Tibial nerve (tissue), 4 donors: ENCODE data around the gene ST3GAL3. TPM values are rescaled to one million over a fixed set of nuclear protein-coding genes. Genes with fewer than 3 reads are reported as not detected.
"Not testable (repeated sequence)": the region's sequence is repeated elsewhere in the genome, so short reads cannot be mapped to it uniquely, and the experiment has no call there.

ENCODE experiments used
- DNase-seq, 2 donors: peaks; one replicate each; pipeline ENCODE4 v3.0.0-alpha.2; 2019; ENCODE audit warnings: low spot score in 2 of 2
- H3K27ac ChIP-seq, 4 donors: fragments of 200-600 bp; sonication (generic) in 3 of 4; one replicate each; pipeline ENCODE4 v1.5.1; 2017 to 2019; ENCODE audit warnings: mild to moderate bottlenecking in 1 of 4
- H3K27me3 ChIP-seq, 2 donors: fragments of 200-600 bp; sonication (generic) in 1 of 2; one replicate each; pipeline versions ENCODE4 v1.5.1 to v1.6.0; 2017 to 2019
- H3K36me3 ChIP-seq, 3 donors: fragments of 200-600 bp; sonication (generic); one replicate each; pipeline ENCODE4 v1.5.1; 2018 to 2019
- H3K4me1 ChIP-seq, 4 donors: fragments of 200-600 bp; sonication (generic) in 3 of 4; one replicate each; pipeline ENCODE4 v1.5.1; 2017 to 2019
- H3K4me3 ChIP-seq, 4 donors: fragments of 200-600 bp; sonication (generic) in 3 of 4; one replicate each; pipeline ENCODE4 v1.5.1; 2017 to 2019; ENCODE audit warnings: mild to moderate bottlenecking in 1 of 4, moderate library complexity in 1 of 4
- H3K9me3 ChIP-seq, 4 donors: fragments of 200-600 bp; sonication (generic) in 3 of 4; one replicate each; pipeline ENCODE4 v1.5.1; 2017 to 2019
- EP300 ChIP-seq, 2 donors: sonication (generic); formaldehyde crosslinking; IDR thresholded peaks; one replicate each; pipeline ENCODE4 v1.6.1; 2017; ENCODE audit warnings: antibody characterized with exemption in 2 of 2, mild to moderate bottlenecking in 1 of 2
- POLR2A ChIP-seq, 2 donors: fragments of 450-650 bp; IDR thresholded peaks; one replicate each; pipeline ENCODE4 v1.6.1; 2017; ENCODE audit warnings: antibody characterized with exemption in 2 of 2, mild to moderate bottlenecking in 2 of 2, moderate library complexity in 2 of 2
- WGBS, 2 donors: methylation state at CpG; one replicate each; pipeline ENCODE4 v1.1.5; 2018; 5-methylcytosine and 5-hydroxymethylcytosine counted together
- total RNA-seq, 4 donors: library from RNA; depleted of rRNA; stranded (reverse); fragments of >200 nt; gene quantifications; one replicate each; pipeline ENCODE4 v1.1.0, GENCODE V29; 2016
- TF ChIP-seq, protein P1 (sequence below), 5 experiments: fragments of 200-600 bp in 3 of 5; fragments of 450-650 bp in 2 of 5; sonication (generic) in 3 of 5; IDR thresholded peaks; one replicate each; pipeline ENCODE4 v1.5.1; 2016 to 2019; ENCODE audit warnings: antibody characterized with exemption in 5 of 5, mild to moderate bottlenecking in 3 of 5, moderate library complexity in 2 of 5

ST3GAL3 gene
- total RNA-seq, 4 donors from 2014 or later: 20.7 to 27.0 (median 24.1) TPM

DNA sequence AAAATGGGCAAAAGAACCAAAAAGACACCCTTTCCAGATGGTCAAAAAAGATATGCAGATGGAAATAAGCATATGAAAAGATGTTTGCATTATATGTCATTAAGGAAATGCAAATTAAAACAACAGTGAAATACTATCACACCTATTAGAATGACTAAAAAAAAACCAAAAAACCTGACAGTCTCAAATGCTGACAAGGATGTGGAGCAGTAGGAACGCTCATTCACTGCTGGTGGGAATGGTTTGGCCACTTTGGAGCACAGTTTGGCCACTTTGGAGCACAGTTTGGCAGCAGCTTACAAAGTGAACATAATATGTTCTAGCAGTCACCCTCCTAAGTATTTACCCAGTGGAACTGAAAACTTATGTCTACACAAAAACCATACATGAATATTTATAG, 121.2 kb downstream of the ST3GAL3 start:
- no peak for TF ChIP-seq POLR2A (IDR thresholded peaks at IDR 0.05)
- no peak for TF ChIP-seq EP300 (IDR thresholded peaks at IDR 0.05)
- Histone ChIP-seq H3K27ac (no peak overlapping the region), H3K4me1 (peaks cover 0 to 13% (median 0%) of the 10 kb centered on the region in 4 donors), H3K9me3 (no peaks in the 10 kb centered on the region), H3K36me3 (peaks cover 0 to 5% (median 0%) of the 10 kb centered on the region in 3 donors), H3K4me3 (no peak overlapping the region), H3K27me3 (no peaks in the 10 kb centered on the region)
- DNase-seq: no peak
- 96 to 98% methylated on average over 1 of the region's 1 CpG for WGBS, 2 donors

DNA sequence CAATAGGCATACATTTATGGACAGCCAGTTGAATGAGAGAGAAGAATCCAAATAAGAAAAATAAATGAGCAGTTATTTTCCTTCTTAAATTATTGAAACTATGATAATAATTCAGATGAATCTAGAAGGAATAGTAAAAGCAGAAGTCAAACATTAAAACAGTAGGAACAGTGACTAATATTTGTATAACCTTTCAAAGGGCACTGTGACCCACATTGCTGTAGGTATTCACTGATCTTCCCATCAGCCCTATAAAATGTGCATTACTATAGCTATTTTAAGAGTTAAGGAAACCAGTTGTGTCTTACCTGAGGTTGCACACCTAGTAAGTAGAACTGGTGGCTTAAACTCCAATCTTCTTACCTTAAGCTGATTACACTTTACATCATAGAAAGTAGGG, 123.5 kb downstream of the ST3GAL3 start:
- H3K4me3 ChIP-seq: no peak overlapping the region
- no peaks in the 10 kb centered on the region for H3K36me3 ChIP-seq
- no peak overlapping the region for H3K27ac ChIP-seq
- peaks cover 0 to 36% (median 17%) of the 10 kb centered on the region in 4 donors for H3K4me1 ChIP-seq
- no peaks in the 10 kb centered on the region for H3K9me3 ChIP-seq
- TF ChIP-seq POLR2A (IDR thresholded peaks at IDR 0.05) (no peak), EP300 (IDR thresholded peaks at IDR 0.05) (no peak)
- TF ChIP-seq, protein P1, sequence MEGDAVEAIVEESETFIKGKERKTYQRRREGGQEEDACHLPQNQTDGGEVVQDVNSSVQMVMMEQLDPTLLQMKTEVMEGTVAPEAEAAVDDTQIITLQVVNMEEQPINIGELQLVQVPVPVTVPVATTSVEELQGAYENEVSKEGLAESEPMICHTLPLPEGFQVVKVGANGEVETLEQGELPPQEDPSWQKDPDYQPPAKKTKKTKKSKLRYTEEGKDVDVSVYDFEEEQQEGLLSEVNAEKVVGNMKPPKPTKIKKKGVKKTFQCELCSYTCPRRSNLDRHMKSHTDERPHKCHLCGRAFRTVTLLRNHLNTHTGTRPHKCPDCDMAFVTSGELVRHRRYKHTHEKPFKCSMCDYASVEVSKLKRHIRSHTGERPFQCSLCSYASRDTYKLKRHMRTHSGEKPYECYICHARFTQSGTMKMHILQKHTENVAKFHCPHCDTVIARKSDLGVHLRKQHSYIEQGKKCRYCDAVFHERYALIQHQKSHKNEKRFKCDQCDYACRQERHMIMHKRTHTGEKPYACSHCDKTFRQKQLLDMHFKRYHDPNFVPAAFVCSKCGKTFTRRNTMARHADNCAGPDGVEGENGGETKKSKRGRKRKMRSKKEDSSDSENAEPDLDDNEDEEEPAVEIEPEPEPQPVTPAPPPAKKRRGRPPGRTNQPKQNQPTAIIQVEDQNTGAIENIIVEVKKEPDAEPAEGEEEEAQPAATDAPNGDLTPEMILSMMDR (IDR thresholded peaks at IDR 0.05): no peak
- no peak for DNase-seq
- H3K27me3 ChIP-seq: no peaks in the 10 kb centered on the region

DNA sequence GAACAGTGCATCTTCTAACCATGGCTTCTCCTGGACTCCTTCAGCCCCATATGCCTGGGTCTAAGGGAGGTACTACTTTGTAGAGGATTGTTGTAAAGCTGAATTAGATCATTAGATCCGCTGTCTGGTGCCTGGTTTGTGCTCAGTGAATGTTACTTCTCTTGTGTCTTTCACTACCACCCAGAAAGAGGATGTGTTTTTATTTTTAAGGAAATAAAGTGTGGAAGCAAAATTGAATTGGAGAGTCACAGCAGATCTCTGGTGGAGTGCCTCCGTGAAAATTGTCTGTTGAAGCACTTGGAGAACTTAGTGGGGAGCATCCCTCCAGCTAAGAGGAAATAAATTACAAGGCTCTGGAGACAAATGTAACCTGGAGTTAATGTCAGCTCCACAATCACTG, 124.5 kb downstream of the ST3GAL3 start:
- peaks cover 0 to 46% (median 26%) of the 10 kb centered on the region in 4 donors for H3K4me1 ChIP-seq
- H3K4me3 ChIP-seq: no peak overlapping the region
- H3K36me3 ChIP-seq: no peaks in the 10 kb centered on the region
- peak overlapping the region in 1 of 4 donors; percentile 18 for H3K27ac ChIP-seq
- no peaks in the 10 kb centered on the region for H3K9me3 ChIP-seq
- TF ChIP-seq, protein P1 (IDR thresholded peaks at IDR 0.05): no peak
- TF ChIP-seq POLR2A (IDR thresholded peaks at IDR 0.05) (no peak), EP300 (IDR thresholded peaks at IDR 0.05) (no peak)
- 82 to 84% methylated on average over 2 of the region's 2 CpGs for WGBS, 2 donors
- DNase-seq: no peak
- H3K27me3 ChIP-seq: no peaks in the 10 kb centered on the region

DNA sequence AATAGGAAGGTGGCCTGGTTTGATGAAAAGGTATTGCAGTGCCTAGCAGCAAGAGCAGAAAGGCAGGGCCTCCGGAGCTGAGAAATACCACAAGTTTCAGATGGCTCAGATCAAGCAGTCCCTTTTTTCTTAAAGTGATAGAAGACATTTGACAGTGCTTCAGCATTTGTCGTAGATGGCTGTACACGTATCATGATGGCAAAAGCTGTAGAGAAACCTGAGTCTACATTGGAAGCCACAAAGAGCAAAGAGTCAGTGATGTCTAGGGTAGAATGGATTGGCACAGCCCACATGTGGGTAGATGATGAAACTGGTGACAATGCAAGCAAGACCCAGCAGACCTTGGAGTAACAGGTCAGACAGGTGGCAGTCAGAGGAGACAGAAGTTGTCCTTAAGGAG, 124.9 kb downstream of the ST3GAL3 start:
- no peaks in the 10 kb centered on the region for H3K36me3 ChIP-seq
- H3K4me1 ChIP-seq: peaks cover 0 to 49% (median 26%) of the 10 kb centered on the region in 4 donors
- WGBS, 2 donors: 68 to 80% methylated on average over 3 of the region's 3 CpGs
- DNase-seq: no peak
- TF ChIP-seq POLR2A (IDR thresholded peaks at IDR 0.05) (no peak), EP300 (IDR thresholded peaks at IDR 0.05) (no peak)
- TF ChIP-seq, protein P1 (IDR thresholded peaks at IDR 0.05): no peak
- no peak overlapping the region for H3K4me3 ChIP-seq
- H3K27me3 ChIP-seq: no peaks in the 10 kb centered on the region
- H3K27ac ChIP-seq: peak overlapping the region in 1 of 4 donors; percentile 89
- no peaks in the 10 kb centered on the region for H3K9me3 ChIP-seq

DNA sequence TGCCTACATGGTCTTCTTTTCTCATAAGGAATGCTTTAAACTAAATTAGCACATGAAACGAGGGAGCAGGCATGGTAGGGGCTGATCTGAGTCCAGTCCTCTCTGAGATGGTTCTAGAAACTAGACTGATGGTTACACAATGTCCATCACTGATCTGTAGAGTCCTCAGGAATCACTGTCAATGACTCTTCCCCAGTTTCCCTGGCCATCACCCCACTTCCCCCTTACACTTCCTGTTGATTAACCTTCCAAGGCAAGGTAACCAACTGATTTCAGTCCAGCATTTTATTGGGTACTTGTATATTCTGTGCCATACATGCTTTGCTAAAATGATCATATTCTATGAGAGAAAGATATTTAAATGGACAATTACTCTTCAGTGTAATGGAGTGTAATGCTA, 125.7 kb downstream of the ST3GAL3 start:
- Histone ChIP-seq H3K4me1 (peaks cover 0 to 54% (median 26%) of the 10 kb centered on the region in 4 donors), H3K36me3 (no peaks in the 10 kb centered on the region), H3K27me3 (no peaks in the 10 kb centered on the region), H3K27ac (peak overlapping the region in 2 of 4 donors; percentile 21 to 89), H3K9me3 (no peaks in the 10 kb centered on the region), H3K4me3 (no peak overlapping the region)
- 88 to 92% methylated on average over 1 of the region's 1 CpG for WGBS, 2 donors
- no peak for DNase-seq
- TF ChIP-seq POLR2A (IDR thresholded peaks at IDR 0.05) (no peak), EP300 (IDR thresholded peaks at IDR 0.05) (no peak)
- TF ChIP-seq, protein P1 (IDR thresholded peaks at IDR 0.05): no peak

DNA sequence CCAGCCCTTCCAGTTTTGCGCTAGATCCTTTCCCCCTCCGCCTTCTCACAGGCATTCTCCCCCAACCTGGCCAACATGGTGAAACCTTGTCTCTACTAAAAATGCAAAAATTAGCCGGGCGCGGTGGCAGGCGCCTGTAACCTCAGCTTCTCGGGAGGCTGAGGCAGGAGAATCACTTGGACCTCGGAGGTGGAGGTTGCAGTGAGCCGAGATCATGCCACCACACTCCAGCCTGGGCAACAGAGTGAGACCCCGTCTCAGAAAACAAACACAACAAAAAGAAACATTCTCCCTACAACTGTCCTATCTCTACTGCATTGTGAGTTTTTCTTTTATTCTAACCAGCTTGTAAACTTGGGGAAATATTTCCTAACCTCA, 126.6 kb downstream of the ST3GAL3 start:
- Histone ChIP-seq H3K4me1 (peaks cover 0 to 63% (median 29%) of the 10 kb centered on the region in 4 donors), H3K27ac (peak overlapping the region in 3 of 4 donors; percentile 62 to 89 (median 75))
- H3K4me3 ChIP-seq, DNase-seq, H3K36me3 ChIP-seq, H3K27me3 ChIP-seq, H3K9me3 ChIP-seq: not testable (repeated sequence)
- 82 to 91% methylated on average over 10 of the region's 10 CpGs for WGBS, 2 donors
